HG02763 (cell line): ENCODE results near the gene SECTM1.

Experiments
- ATAC-seq: cut with Tn5 transposase; IDR thresholded peaks from one replicate; pipeline ENCODE4 v1.9.1; 2021; ENCODE audit warnings: mild to moderate bottlenecking, moderate library complexity; ENCODE audit not compliant: unreplicated experiment

Gene SECTM1

GRCh38 chr17:82301916-82302567 is 31.5 kb downstream of the SECTM1 start:
- ATAC-seq = no peak

- ATAC-seq = no peak
These were observed 32.2 kb downstream of the SECTM1 start for GRCh38 chr17:82301300-82301915.

GRCh38 chr17:82300707-82301270 is 32.8 kb downstream of the SECTM1 start:
- ATAC-seq = no peak

GRCh38 chr17:82300228-82300627 is 33.3 kb downstream of the SECTM1 start:
- ATAC-seq = no peak

GRCh38 chr17:82299452-82299851 is 34.1 kb downstream of the SECTM1 start:
- ATAC-seq = no peak

- no peak for ATAC-seq
These were observed 34.8 kb downstream of the SECTM1 start for GRCh38 chr17:82298538-82299421.

GRCh38 chr17:82297714-82298537 is 35.6 kb downstream of the SECTM1 start:
- peak; percentile 40 for ATAC-seq

- ATAC-seq = no peak
These were observed 36.3 kb downstream of the SECTM1 start for GRCh38 chr17:82297280-82297713.

- no peak for ATAC-seq
These were observed 36.9 kb downstream of the SECTM1 start for GRCh38 chr17:82296511-82297279.

- ATAC-seq = no peak
These were observed 38.1 kb downstream of the SECTM1 start for GRCh38 chr17:82295472-82295814.

GRCh38 chr17:82294064-82294773 is 39.3 kb downstream of the SECTM1 start:
- no peak for ATAC-seq

- peak; percentile 94 for ATAC-seq
These were observed 41.1 kb downstream of the SECTM1 start for GRCh38 chr17:82292251-82293154.

- no peak for ATAC-seq
These were observed 41.9 kb downstream of the SECTM1 start for GRCh38 chr17:82291582-82292250.

- no peak for ATAC-seq
These were observed 45.4 kb downstream of the SECTM1 start for GRCh38 chr17:82287868-82288801.

GRCh38 chr17:82287013-82287867 is 46.3 kb downstream of the SECTM1 start:
- ATAC-seq = no peak

- no peak for ATAC-seq
These were observed 48.4 kb downstream of the SECTM1 start for GRCh38 chr17:82285141-82285540.
